Psoas muscle (tissue), 8 donors: Measurements from ENCODE around the gene MLLT1. TPM values are rescaled to one million over a fixed set of nuclear protein-coding genes. Genes with fewer than 3 reads are reported as not detected.
A peak's percentile ranks its signal among the peaks of the same experiment; 100 is the strongest.

ENCODE experiments used
- ATAC-seq, 4 donors: fragments of 200-7000 bp; cut with Tn5 transposase; one replicate each; pipeline ENCODE4 v1.9.1; 2020; ENCODE audit warnings: moderate library complexity in 3 of 4, mild to moderate bottlenecking in 2 of 4
- DNase-seq, 2 donors: peaks; one replicate each; pipeline ENCODE4 v3.0.0-alpha.2; 2020
- H3K27ac ChIP-seq: fragments of 200-600 bp; one replicate; pipeline ENCODE4 v1.8.0; 2022
- H3K27me3 ChIP-seq, 3 donors: fragments of 200-600 bp in 1 of 3; one replicate each; pipeline versions ENCODE4 v1.6.1 to v1.8.0; 2013 to 2022; ENCODE audit warnings: low read length in 2 of 3, mild to moderate bottlenecking in 2 of 3, moderate library complexity in 1 of 3; ENCODE audit not compliant: insufficient read depth in 3 of 3
- H3K36me3 ChIP-seq, 2 donors: fragments of 200-600 bp in 1 of 2; one replicate each; pipeline versions ENCODE4 v1.6.1 to v1.8.0; 2013 to 2022; ENCODE audit warnings: low read depth in 1 of 2, mild to moderate bottlenecking in 1 of 2, moderate library complexity in 1 of 2; ENCODE audit not compliant: insufficient read depth in 1 of 2
- H3K4me1 ChIP-seq: fragments of 200-600 bp; one replicate; pipeline ENCODE4 v1.8.0; 2022
- H3K4me3 ChIP-seq: fragments of 200-600 bp; one replicate; pipeline ENCODE4 v1.8.0; 2022; ENCODE audit warnings: mild to moderate bottlenecking
- H3K9me3 ChIP-seq: fragments of 200-600 bp; one replicate; pipeline ENCODE4 v1.8.0; 2022
- CTCF ChIP-seq: fragments of 200-600 bp; IDR thresholded peaks from one replicate; pipeline ENCODE4 v1.8.0; 2022; ENCODE audit warnings: antibody characterized with exemption
- WGBS, 3 donors: extraction: QIAGEN DNeasy Blood & Tissue Kit; methylation state at CpG; one replicate each; pipeline versions ENCODE4 v1.1.6 to v1.1.7; 2013; 5-methylcytosine and 5-hydroxymethylcytosine counted together
- intact Hi-C, 2 donors: fragments of 100-400 bp; cut with DNase I; formaldehyde crosslinking; loops; one replicate each; pipeline versions ENCODE4 v1.11.0 to v1.14.2; 2022
- polyA plus RNA-seq, 3 donors: library from polyadenylated mRNA; stranded (reverse); fragments of 200-250 nt; gene quantifications; one replicate each; pipeline ENCODE4 v1.2.3, GENCODE V29; 2013
- total RNA-seq, 4 donors: library from RNA; stranded (reverse); fragmentation: NEBNext Ultra II Directional in 2 of 4; extraction: Animal tissue kit (Norgen Biotek cat#: 25700) in 2 of 4; gene quantifications; one replicate each; pipeline versions ENCODE4 v1.2.1 to v1.2.4, GENCODE V29; 2021 to 2023
- donor health status: healthy with polysubstance abuse.
- donor health status: DM: no; HTN: no; CAD: no; lungs with moderate emphysema.
- donor health status: Bipolar disorder and iron deficiency.
- donor health status: healthy.
- donor health status: DM: yes; HTN: yes; CAD: no.
- donor health status: DM: no; HTN: no; CAD: no.
- donor health status: DM: no; HTN: no; CAD: no.
- donor health status: DM: yes; HTN: yes; CAD: no.

MLLT1 gene
- total and polyA plus RNA-seq, 7 donors = 24.2 to 51.7 (median 35.8) TPM

GRCh38 chr19:6234527-6234926 is 45.2 kb downstream of the MLLT1 start:
- no peak overlapping the region for H3K4me3 ChIP-seq
- no peak for TF ChIP-seq CTCF
- ATAC-seq = no peak
- peaks cover 3 to 8% of the 10 kb centered on the region in 2 donors for H3K36me3 ChIP-seq
- peaks cover 74% of the 10 kb centered on the region for H3K4me1 ChIP-seq
- no peak for DNase-seq
- intact Hi-C loops = no loop called here
- peak overlapping the region; percentile 60 for H3K27ac ChIP-seq
- H3K27me3 ChIP-seq = no peaks in the 10 kb centered on the region
- 55 to 70% (median 60%) methylated on average over 8 of the region's 8 CpGs for WGBS, 3 donors
- H3K9me3 ChIP-seq = no peaks in the 10 kb centered on the region

GRCh38 chr19:6233827-6234511 is 45.8 kb downstream of the MLLT1 start:
- H3K4me1 ChIP-seq = peaks cover 68% of the 10 kb centered on the region
- ATAC-seq = peak; percentile 24 to 70 (median 52)

GRCh38 chr19:6233056-6233826 is 46.5 kb downstream of the MLLT1 start:
- Histone ChIP-seq H3K27me3 (no peaks in the 10 kb centered on the region), H3K36me3 (peaks cover 3 to 8% of the 10 kb centered on the region in 2 donors), H3K27ac (peak overlapping the region; percentile 11), H3K4me3 (peak overlapping the region; percentile 10), H3K4me1 (peaks cover 61% of the 10 kb centered on the region), H3K9me3 (no peaks in the 10 kb centered on the region)
- peak; percentile 70 to 80 for DNase-seq
- ATAC-seq = peak; percentile 34 to 64 (median 54)
- no peak for TF ChIP-seq CTCF
- 27 to 43% (median 32%) methylated on average over 30 of the region's 30 CpGs for WGBS, 3 donors
- intact Hi-C loops = no loop called here

More at GRCh38 chr19:6233827-6234511, 45.8 kb downstream of the MLLT1 start:
- Histone ChIP-seq H3K27me3 (no peaks in the 10 kb centered on the region), H3K27ac (peak overlapping the region; percentile 60), H3K4me3 (no peak overlapping the region), H3K36me3 (peaks cover 3 to 8% of the 10 kb centered on the region in 2 donors), H3K9me3 (no peaks in the 10 kb centered on the region)
- intact Hi-C loops = no loop called here
- WGBS, 3 donors = 8 to 26% (median 13%) methylated on average over 20 to 21 of the region's 21 CpGs
- DNase-seq = peak; percentile 56 to 79
- TF ChIP-seq CTCF = no peak

- no peak for ATAC-seq
- 50 to 72% (median 60%) methylated on average over 11 of the region's 11 CpGs for WGBS, 3 donors
- intact Hi-C loops = no loop called here
- Histone ChIP-seq H3K9me3 (no peaks in the 10 kb centered on the region), H3K36me3 (peaks cover 3 to 8% of the 10 kb centered on the region in 2 donors), H3K27ac (peak overlapping the region; percentile 11), H3K4me3 (peak overlapping the region; percentile 10), H3K27me3 (no peaks in the 10 kb centered on the region), H3K4me1 (peaks cover 55% of the 10 kb centered on the region)
- no peak for TF ChIP-seq CTCF
- DNase-seq = peak; percentile 10 to 35
Measured at GRCh38 chr19:6232601-6233055, 47.1 kb downstream of the MLLT1 start.
